Femur (tissue), 1 donor: ENCODE results near the gene RHOBTB3.
"Not testable (repeated sequence)": the region's sequence is repeated elsewhere in the genome, so short reads cannot be mapped to it uniquely, and the experiment has no call there.

Source experiments
- DNase-seq: peaks from one replicate; pipeline ENCODE4 v3.0.0-alpha.2; 2017

Gene RHOBTB3, protein sequence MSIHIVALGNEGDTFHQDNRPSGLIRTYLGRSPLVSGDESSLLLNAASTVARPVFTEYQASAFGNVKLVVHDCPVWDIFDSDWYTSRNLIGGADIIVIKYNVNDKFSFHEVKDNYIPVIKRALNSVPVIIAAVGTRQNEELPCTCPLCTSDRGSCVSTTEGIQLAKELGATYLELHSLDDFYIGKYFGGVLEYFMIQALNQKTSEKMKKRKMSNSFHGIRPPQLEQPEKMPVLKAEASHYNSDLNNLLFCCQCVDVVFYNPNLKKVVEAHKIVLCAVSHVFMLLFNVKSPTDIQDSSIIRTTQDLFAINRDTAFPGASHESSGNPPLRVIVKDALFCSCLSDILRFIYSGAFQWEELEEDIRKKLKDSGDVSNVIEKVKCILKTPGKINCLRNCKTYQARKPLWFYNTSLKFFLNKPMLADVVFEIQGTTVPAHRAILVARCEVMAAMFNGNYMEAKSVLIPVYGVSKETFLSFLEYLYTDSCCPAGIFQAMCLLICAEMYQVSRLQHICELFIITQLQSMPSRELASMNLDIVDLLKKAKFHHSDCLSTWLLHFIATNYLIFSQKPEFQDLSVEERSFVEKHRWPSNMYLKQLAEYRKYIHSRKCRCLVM

GRCh38 chr5:95730730-95731570 is at the start of gene RHOBTB3:
TSS of gene RHOBTB3 (plus strand) at chr5:95731336. CDS start at chr5:95731683, 347 bp downstream.
- DNase-seq, result peak; percentile 97

- no peak for DNase-seq
Observed at GRCh38 chr5:95682891-95683290, 48.2 kb upstream of the RHOBTB3 start, which contains the start of gene SPATA9. TSS of gene SPATA9 (minus strand) at chr5:95682991. CDS start at chr5:95682854, 137 bp downstream.

- DNase-seq, result no peak
Observed at GRCh38 chr5:95684361-95684760, 46.8 kb upstream of the RHOBTB3 start.

GRCh38 chr5:95686651-95687050 is 44.5 kb upstream of the RHOBTB3 start:
- DNase-seq, result no peak

DNA sequence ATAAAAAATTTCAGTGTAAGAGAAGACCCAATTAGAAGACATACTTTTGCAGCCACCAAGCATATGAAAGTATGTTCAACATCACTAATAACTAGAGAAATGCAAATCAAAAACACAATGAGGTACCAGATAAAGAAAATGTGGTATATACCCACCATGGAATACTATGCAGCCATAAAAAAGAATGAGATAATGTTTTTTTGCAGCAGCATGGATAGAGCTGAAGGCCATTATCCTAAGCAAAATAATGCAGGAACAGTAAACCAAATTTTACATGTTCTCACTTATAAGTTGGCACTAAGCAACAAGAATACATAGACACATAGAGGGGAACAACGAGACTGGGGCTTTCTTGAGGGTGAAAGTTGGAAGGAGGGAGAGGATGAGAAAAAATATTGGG is 41.5 kb upstream of the RHOBTB3 start:
- DNase-seq, result no peak

- no peak for DNase-seq
Observed at GRCh38 chr5:95690333-95690732, 40.8 kb upstream of the RHOBTB3 start.

GRCh38 chr5:95697781-95698681 is 33.1 kb upstream of the RHOBTB3 start:
- DNase-seq, result no peak

DNA sequence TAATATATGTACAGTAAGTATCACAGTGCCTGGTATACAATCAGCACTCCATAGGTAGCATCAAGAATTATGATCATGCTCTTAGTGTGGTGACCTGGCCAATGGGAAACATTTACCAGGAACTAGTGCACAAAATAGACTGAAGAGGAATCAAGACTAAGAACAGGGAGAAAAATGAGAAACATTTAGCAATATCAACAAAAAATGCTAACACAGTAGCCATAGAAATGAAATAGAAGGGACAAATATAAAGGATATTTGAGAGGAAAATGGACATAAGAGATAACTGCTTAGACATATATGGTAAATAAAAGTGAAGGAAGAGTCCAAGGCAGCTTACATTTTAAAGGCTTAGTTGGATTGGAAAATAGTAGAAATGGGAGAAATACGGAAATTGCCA is 31.8 kb upstream of the RHOBTB3 start:
- no peak for DNase-seq

DNA sequence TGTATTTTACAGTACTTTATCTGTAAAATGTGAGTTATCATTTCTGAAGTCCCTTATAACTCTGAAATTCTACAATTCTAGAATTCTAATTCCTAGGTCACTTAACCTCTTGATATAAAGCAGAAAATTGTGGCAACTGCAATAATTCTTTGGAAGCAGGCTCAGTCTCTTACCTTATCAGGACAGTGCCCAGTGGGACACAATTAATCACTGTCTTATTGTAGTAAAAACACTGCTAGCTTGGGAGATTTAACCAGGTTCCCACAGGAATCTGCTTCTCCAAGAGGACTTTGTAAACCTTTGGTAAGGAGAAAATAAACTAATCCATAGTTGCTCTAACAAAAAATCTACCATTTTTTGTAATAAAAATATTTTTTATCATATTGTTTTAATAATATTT is 30.1 kb upstream of the RHOBTB3 start:
- no peak for DNase-seq

- DNase-seq, result no peak
Observed at GRCh38 chr5:95704150-95704549, 27.0 kb upstream of the RHOBTB3 start.

DNA sequence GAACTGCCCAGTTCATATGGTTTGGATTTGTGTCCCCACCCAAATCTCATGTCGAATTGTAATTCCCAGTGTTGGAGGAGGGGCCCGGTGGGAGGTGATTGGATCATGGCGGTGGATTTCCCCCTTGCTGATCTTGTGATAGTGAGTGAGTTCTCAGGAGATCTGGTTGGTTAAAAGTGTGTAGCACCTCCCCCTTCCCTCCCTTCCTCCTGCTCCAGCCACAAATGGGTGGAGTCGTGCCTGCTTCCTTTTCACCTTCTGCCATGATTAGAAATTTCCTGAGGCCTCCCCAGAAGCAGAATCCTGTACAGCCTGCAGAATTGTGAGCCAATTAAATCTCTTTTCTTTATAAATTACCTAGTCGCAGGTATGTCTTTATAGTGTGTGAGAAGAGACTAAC is 24.9 kb upstream of the RHOBTB3 start:
- DNase-seq, result not testable (repeated sequence)

DNA sequence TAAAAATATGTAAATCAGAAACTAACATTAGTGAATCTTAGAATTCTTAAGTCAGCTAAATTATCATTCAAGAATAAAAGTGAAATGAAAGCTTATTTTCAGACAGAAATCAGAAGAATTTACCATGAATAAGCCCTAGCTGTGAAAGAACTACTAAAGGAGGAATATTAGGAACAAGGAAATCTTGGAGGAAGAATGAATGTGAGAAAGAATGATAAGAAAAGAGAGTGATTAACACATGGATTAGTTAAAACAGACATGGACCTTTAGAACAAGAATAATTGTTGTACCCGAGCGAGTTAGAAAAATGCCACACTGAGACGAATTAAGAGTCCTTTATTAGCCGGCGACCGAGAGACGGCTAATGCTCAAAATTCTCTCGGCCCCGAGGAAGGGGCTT is 24.1 kb upstream of the RHOBTB3 start:
- no peak for DNase-seq

- not testable (repeated sequence) for DNase-seq
Observed at GRCh38 chr5:95707534-95708188, 23.5 kb upstream of the RHOBTB3 start.

- no peak for DNase-seq
Observed at GRCh38 chr5:95708876-95709275, 22.3 kb upstream of the RHOBTB3 start.

DNA sequence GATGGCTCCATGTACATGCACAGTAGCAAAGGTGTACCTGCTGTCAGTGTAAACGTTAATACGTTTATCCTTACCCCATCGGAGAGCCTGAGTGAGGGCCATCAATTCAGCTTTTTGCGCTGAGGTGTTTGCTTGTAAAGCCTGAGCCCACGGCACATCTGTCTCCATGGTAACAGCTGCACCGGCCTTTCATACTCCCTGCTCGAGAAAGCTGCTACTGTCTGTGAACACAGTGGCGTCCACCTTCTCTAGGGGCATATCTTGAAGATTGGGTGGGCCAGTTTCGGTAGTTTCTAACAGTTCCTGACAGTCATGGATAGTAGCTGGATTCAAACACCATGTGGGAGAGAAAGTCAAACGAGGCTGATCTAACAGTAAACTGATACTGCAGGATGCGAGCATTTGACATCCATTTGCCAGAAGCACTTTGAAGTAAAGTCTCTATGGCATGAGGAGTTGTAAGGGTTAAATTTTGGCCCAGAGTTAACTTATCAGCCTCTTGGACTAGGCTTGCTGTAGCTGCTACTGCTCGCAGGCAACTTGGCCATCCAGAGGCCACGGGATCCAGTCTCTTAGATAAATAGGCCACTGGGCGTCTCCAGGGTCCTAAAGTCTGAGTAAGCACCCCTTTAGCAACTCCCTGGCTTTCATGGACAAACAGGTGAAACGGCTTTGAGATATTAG is 21.0 kb upstream of the RHOBTB3 start:
- DNase-seq, result no peak

- peak; percentile 30 for DNase-seq
Observed at GRCh38 chr5:95710651-95711500, 20.3 kb upstream of the RHOBTB3 start.

DNA sequence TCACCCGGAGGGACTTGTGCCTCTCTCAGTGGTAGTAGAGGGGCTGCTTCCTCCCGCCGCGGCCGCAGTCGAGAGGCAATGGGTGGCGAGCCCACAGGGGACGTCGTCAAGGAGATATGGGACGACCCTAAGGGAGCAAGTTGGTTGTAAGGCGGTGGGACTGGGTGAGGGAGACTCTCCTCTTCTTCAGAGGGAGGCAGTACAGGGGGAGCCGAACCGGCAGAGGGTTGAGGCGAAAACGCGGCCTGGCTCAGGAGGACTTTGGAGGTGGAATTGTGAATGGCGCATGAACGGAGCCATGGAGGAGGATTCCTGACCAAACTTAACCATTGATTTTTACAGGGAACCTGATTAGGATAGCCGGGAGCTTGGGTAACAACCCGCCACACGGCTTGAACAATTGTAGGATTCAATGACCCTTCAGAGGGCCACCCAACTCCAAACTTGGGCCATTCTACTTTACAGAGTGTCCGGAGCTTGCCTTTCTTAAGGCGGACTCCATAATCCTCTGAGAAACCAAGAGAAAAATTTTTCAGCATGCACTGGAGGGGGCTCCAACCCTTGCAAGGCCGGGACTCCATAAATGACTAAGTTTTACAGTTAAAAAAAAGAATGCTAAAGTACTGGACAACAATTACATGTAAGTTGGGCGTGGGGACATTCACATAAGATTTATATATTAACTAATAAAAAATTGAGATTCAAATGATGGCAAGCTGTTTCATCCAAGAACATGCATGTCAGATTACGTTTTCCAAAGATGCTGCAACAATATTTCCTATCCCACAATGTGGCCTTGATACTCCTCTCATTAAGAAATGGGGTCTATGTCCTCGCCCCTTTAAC is 19.4 kb upstream of the RHOBTB3 start:
- DNase-seq, result no peak

DNA sequence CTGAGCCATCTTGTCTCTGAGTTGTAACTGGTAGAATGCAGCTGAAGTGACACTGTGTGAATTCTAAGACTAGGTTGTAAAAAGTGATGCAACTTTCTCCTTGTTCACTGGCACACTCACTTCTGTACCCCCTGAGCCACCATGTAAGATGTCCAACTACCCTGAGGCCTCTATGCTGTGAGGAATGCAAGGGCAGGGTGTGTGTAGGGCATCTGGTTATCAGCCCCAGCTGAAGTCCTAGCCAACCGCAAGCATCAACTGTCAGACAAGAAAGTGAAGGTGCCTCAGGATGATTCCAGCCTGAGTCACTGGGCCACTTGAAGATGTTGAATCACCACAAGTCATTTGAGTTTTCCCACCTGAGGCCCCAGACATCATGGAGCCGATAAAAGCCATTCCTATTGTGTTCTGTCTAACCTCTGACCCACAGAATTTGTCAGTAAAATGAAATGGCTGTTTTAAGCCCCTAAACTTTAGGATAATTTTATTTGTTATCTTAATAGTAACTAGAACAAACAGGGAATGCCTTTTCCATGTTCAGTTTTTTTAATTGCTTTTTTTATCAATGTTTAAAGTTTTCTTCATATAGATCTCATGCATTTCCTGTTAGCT is 18.7 kb upstream of the RHOBTB3 start:
- no peak for DNase-seq

- not testable (repeated sequence) for DNase-seq
Observed at GRCh38 chr5:95713246-95713645, 17.9 kb upstream of the RHOBTB3 start.
